HCT116 (cell line): ENCODE measurements around the gene ZNF561. TPM values are rescaled to one million over a fixed set of nuclear protein-coding genes. Genes with fewer than 3 reads are reported as not detected.
A peak's percentile ranks its signal among the peaks of the same experiment; 100 is the strongest.

Experiments used
- ATAC-seq: fragments of 200-7000 bp; cut with Tn5 transposase; 2 replicates; pipeline ENCODE4 v1.9.1; 2020; ENCODE audit warnings: mild to moderate bottlenecking, moderate library complexity
- BruUV-seq: library from RNA; stranded (reverse); fragments of 400-500 nt; replicated peaks from 2 replicates; lab custom pipeline; 2021; lab: Mats Ljungman, UMichigan
- CTCF ChIA-PET: fragments of 300-600 bp; sonication (Branson Sonifier 250); formaldehyde crosslinking; loops from one replicate; lab custom pipeline; 2021; ENCODE audit warnings: antibody characterized with exemption; lab: Charles Lee
- POLR2A ChIA-PET: fragments of 300-600, 350-600 bp; sonication (Branson Sonifier 250); formaldehyde crosslinking; loops from one replicate; lab custom pipeline; 2021; ENCODE audit warnings: antibody characterized with exemption; lab: Charles Lee
- RAD21 ChIA-PET, 2 experiments: fragments of 300-600 bp; sonication (Branson Sonifier 250); formaldehyde crosslinking; loops; one replicate each; lab custom pipeline; 2023; ENCODE audit warnings: low total read pairs in 2 of 2; ENCODE audit not compliant: uncharacterized antibody in 2 of 2, unreplicated experiment in 2 of 2, low non-redundant PET in 1 of 2; lab: Charles Lee
- DNase-seq: peaks from one replicate; pipeline ENCODE4 v3.0.0-alpha.2; 2010; ENCODE audit warnings: low read depth, low spot score
- H2AFZ ChIP-seq: fragments of 200-600 bp; shearing (Covaris generic), sonication (generic); 2 replicates; pipeline ENCODE4 v1.6.1; 2017; ENCODE audit warnings: low read depth, mixed run types, mixed read lengths, antibody characterized with exemption, low read length; ENCODE audit not compliant: poor library complexity, severe bottlenecking
- H3K27ac ChIP-seq: 2 replicates; pipeline ENCODE4 v1.5.1; 2012; ENCODE audit warnings: low read depth, low read length
- H3K27me3 ChIP-seq: fragments of 200-600 bp; sonication (generic); 2 replicates; pipeline ENCODE4 v1.6.1; 2016; ENCODE audit warnings: mixed run types, low read length, mixed read lengths; ENCODE audit not compliant: insufficient read depth
- H3K36me3 ChIP-seq, 2 experiments: fragments of 200-500 bp in 1 of 2; fragments of 200-600 bp in 1 of 2; sonication (Bioruptor generic) in 1 of 2; sonication (generic) in 1 of 2; 2 replicates each; pipeline versions ENCODE4 v1.5.1 to v1.6.1; 2014 to 2016; ENCODE audit warnings: low read length in 2 of 2, inconsistent platforms in 1 of 2, mixed read lengths in 1 of 2, mixed run types in 1 of 2; ENCODE audit not compliant: insufficient read depth in 2 of 2, control insufficient read depth in 1 of 2
- H3K4me1 ChIP-seq, 2 experiments: fragments of 200-600 bp in 1 of 2; sonication (generic) in 1 of 2; 2 replicates each; pipeline versions ENCODE4 v1.5.1 to v1.6.1; 2012 to 2017; ENCODE audit warnings: low read length in 2 of 2, inconsistent platforms in 1 of 2, mild to moderate bottlenecking in 1 of 2, mixed read lengths in 1 of 2, mixed run types in 1 of 2, moderate library complexity in 1 of 2; ENCODE audit not compliant: insufficient read depth in 2 of 2, control insufficient read depth in 1 of 2
- H3K4me2 ChIP-seq: fragments of 200-600 bp; sonication (generic); 2 replicates; pipeline ENCODE4 v1.6.1; 2017; ENCODE audit warnings: mixed run types, low read length, mixed read lengths
- H3K4me3 ChIP-seq, 2 experiments: fragments of 200-600 bp in 1 of 2; sonication (generic) in 1 of 2; replicated peaks in 1 of 2; 2 replicates each; pipeline ENCODE4 v1.5.1; 2011 to 2016; ENCODE audit warnings: low read length in 2 of 2, control low read depth in 1 of 2, low read depth in 1 of 2, mild to moderate bottlenecking in 1 of 2, mixed read lengths in 1 of 2, mixed run types in 1 of 2
- H3K79me2 ChIP-seq: fragments of 200-600 bp; sonication (generic); 2 replicates; pipeline ENCODE4 v1.6.1; 2017; ENCODE audit warnings: mild to moderate bottlenecking, mixed run types, low read length, moderate library complexity, mixed read lengths; ENCODE audit not compliant: insufficient read depth
- H3K9ac ChIP-seq: fragments of 200-600 bp; sonication (generic); 2 replicates; pipeline ENCODE4 v1.6.1; 2016; ENCODE audit warnings: low read length, mixed read lengths
- H3K9me2 ChIP-seq: fragments of 200-600 bp; sonication (generic), shearing (Covaris generic); 2 replicates; pipeline ENCODE4 v1.6.1; 2017; ENCODE audit warnings: mixed run types, mild to moderate bottlenecking, moderate library complexity; ENCODE audit not compliant: insufficient read depth
- H3K9me3 ChIP-seq, 2 experiments: fragments of 200-500 bp in 1 of 2; fragments of 200-600 bp in 1 of 2; sonication (Bioruptor generic) in 1 of 2; sonication (generic) in 1 of 2; 2 replicates each; pipeline ENCODE4 v1.6.1; 2014 to 2017; ENCODE audit warnings: low read length in 2 of 2, mixed read lengths in 2 of 2, inconsistent platforms in 1 of 2, low read depth in 1 of 2, mild to moderate bottlenecking in 1 of 2, mixed run types in 1 of 2, moderate library complexity in 1 of 2; ENCODE audit not compliant: control insufficient read depth in 1 of 2, insufficient read depth in 1 of 2
- H4K20me1 ChIP-seq: fragments of 200-600 bp; sonication (generic), shearing (Covaris generic); 2 replicates; pipeline ENCODE4 v1.6.1; 2017; ENCODE audit warnings: mixed run types, mild to moderate bottlenecking, moderate library complexity; ENCODE audit not compliant: insufficient read depth
- ATF3 ChIP-seq: IDR thresholded peaks from 2 replicates; pipeline ENCODE4 v1.6.1; 2012
- CBX3 ChIP-seq: IDR thresholded peaks from 2 replicates; pipeline ENCODE4 v1.6.1; 2012; ENCODE audit warnings: low read depth
- EGR1 ChIP-seq: IDR thresholded peaks from 2 replicates; pipeline ENCODE4 v1.6.1; 2012; ENCODE audit warnings: low read depth
- ELF1 ChIP-seq: IDR thresholded peaks from 2 replicates; pipeline ENCODE4 v1.6.1; 2012; ENCODE audit warnings: low read depth, borderline replicate concordance
- EZH2 ChIP-seq: fragments of 200-600 bp; sonication (generic); IDR thresholded peaks from 2 replicates; pipeline ENCODE4 v1.6.1; 2017; ENCODE audit warnings: antibody characterized with exemption, mixed run types
- EZH2phosphoT487 ChIP-seq: fragments of 200-600 bp; IDR thresholded peaks from 2 replicates; pipeline ENCODE4 v1.6.1; 2018; ENCODE audit warnings: antibody characterized with exemption, borderline replicate concordance
- JUND ChIP-seq: IDR thresholded peaks from 2 replicates; pipeline ENCODE4 v1.6.1; 2012
- POLR2A ChIP-seq: IDR thresholded peaks from 2 replicates; pipeline ENCODE4 v1.7.0; 2011; ENCODE audit warnings: borderline replicate concordance; ENCODE audit not compliant: insufficient read depth, insufficient read length; ENCODE audit errors: extremely low read depth
- RAD21 ChIP-seq: IDR thresholded peaks from 2 replicates; pipeline ENCODE4 v1.6.1; 2012; ENCODE audit warnings: low read depth, mild to moderate bottlenecking
- REST ChIP-seq: IDR thresholded peaks from 2 replicates; pipeline ENCODE4 v1.6.1; 2012; ENCODE audit warnings: low read depth
- SP1 ChIP-seq: IDR thresholded peaks from 2 replicates; pipeline ENCODE4 v1.6.1; 2012; ENCODE audit warnings: low read depth
- SRF ChIP-seq: IDR thresholded peaks from 2 replicates; pipeline ENCODE4 v1.6.1; 2012; ENCODE audit warnings: low read depth
- TCF7L2 ChIP-seq: IDR thresholded peaks from 2 replicates; pipeline ENCODE4 v1.7.0; 2011; ENCODE audit warnings: borderline replicate concordance, inconsistent platforms; ENCODE audit not compliant: insufficient read depth, insufficient read length; ENCODE audit errors: extremely low read depth
- ZNF274 ChIP-seq: fragments of 200-500 bp; sonication (Bioruptor generic); IDR thresholded peaks from 2 replicates; pipeline ENCODE4 v1.6.1; 2014; ENCODE audit warnings: mild to moderate bottlenecking, low read depth, low read length, inconsistent platforms
- intact Hi-C: fragments of 100-400 bp; cut with micrococcal nuclease; formaldehyde crosslinking; loops from 2 replicates; pipeline ENCODE4 v1.10.0; 2022
- total RNA-seq: library from RNA; stranded (reverse); gene quantifications from one replicate; pipeline ENCODE4 v1.2.1, GENCODE V29; 2021; ENCODE audit not compliant: unreplicated experiment

ZNF561 gene
- total RNA-seq, 1 experiment from 2014 or later: 31.3 TPM

- H3K9me3 ChIP-seq: no peaks in the 10 kb centered on the region
- ATAC-seq: no peak
- ChIA-PET POLR2A (no interaction called here), CTCF (interaction anchor here (0.6 kb wide), 1 partner anchor 36 kb away, joined by 3 read pairs; no protein-coding TSS in a partner anchor), RAD21 (no interaction called here)
- peak overlapping the region; percentile 47 for H3K4me2 ChIP-seq
- no peak for TF ChIP-seq EZH2
- no peak for TF ChIP-seq ELF1
- TF ChIP-seq RAD21: no peak
- TF ChIP-seq POLR2A: no peak
- TF ChIP-seq ZNF274: no peak
- TF ChIP-seq JUND: no peak
- TF ChIP-seq TCF7L2: no peak
- no peak for TF ChIP-seq SP1
- no peak for TF ChIP-seq REST
- no peak for TF ChIP-seq SRF
- TF ChIP-seq ATF3: no peak
- no peak for TF ChIP-seq CBX3
- no peak for TF ChIP-seq EZH2phosphoT487
- TF ChIP-seq EGR1: no peak
- peaks cover 3 to 13% of the 10 kb centered on the region in 2 experiments; a peak in 3 of 4 replicates for H3K4me1 ChIP-seq
- H2AFZ ChIP-seq: no peak overlapping the region
- peak overlapping the region; percentile 81; the same call in 1 of the 2 replicates for H3K27ac ChIP-seq
- peaks cover 21% of the 10 kb centered on the region for H3K79me2 ChIP-seq
- no peaks in the 10 kb centered on the region for H3K27me3 ChIP-seq
- BruUV-seq: no TSS peak
- H4K20me1 ChIP-seq: no peaks in the 10 kb centered on the region
- H3K36me3 ChIP-seq: peaks cover 13 to 19% of the 10 kb centered on the region in 2 experiments; a peak in 3 of 4 replicates
- H3K9ac ChIP-seq: no peak overlapping the region
- DNase-seq: no peak
- H3K9me2 ChIP-seq: no peaks in the 10 kb centered on the region
- intact Hi-C loops: loop anchor here (5.0 to 10.0 kb wide), 3 partner anchors 35 to 480 kb away; partner anchors contain the start of gene ZNF317
- H3K4me3 ChIP-seq: peak overlapping the region in 1 of 2 experiments; percentile 97; a peak in 2 of 4 replicates
Observed at GRCh38 chr19:9622531-9622930, 1.5 kb upstream of the ZNF561 start.
